Epithelial cell of prostate (primary cell): ENCODE results near the gene SNX11.

Experiments
- DNase-seq: peaks from one replicate; pipeline ENCODE4 v3.0.0-alpha.2; 2011; ENCODE audit warnings: low read depth, low spot score
- H3K27ac ChIP-seq: fragments of 450-650 bp; 2 replicates; pipeline ENCODE4 v1.5.1; 2017; ENCODE audit warnings: mild to moderate bottlenecking

The SNX11 gene

DNA sequence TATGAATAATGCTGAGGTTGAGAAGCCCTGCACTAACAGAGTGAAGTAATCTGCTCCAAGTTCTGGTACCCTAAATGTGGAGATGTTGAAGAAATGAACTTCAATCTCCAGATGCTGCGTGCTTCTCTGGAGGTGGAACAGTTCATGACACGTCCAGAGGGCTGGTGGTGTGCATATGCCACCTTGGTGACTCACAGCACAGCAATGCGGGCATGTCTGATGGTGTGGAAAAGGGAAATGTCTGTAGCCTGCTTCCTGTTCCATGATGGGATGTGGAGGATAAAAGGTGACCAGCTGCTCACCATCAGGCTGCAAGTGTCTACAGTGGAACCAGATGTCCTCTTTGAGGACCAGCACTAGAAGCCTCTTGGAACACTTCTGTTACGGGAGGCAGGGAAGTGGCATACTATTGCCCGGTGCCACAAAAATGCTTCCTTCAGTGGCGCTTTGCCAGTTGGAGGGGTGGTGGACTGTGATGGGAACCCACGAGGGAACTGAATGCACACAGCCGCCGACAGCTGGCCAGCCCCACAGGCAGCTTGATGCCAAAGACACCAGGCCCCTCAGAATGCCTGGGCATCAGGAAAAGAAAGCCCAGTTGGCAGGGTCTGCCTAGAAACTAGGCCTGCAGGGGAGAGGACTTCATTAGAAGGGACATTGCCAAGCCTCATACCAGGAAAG, 19.9 kb downstream of the SNX11 start:
- DNase-seq: peak; percentile 26

DNA sequence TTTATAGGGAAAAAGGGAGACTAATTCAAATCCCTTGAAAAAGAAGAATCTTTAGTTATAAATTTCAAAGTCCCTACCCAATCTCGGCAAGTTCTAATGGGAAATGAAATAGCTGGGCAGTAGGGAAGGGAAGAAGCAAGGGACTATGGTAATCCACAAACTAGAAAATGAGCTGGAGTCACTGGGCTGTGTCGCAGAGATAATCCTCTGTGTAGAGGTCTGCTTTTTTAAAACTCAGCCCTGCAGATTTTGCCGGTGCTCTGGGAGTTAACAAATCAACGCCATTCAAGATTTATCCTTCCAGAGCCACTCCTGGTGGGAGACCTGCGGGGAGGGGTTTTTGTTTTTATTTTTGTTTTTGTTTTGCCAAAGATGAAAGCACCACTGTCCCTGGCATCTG, 20.8 kb downstream of the SNX11 start:
- DNase-seq: no peak
- no peak overlapping the region for H3K27ac ChIP-seq

More for the DNA sequence above, 19.9 kb downstream of the SNX11 start:
- peak overlapping the region; percentile 47 for H3K27ac ChIP-seq

DNA sequence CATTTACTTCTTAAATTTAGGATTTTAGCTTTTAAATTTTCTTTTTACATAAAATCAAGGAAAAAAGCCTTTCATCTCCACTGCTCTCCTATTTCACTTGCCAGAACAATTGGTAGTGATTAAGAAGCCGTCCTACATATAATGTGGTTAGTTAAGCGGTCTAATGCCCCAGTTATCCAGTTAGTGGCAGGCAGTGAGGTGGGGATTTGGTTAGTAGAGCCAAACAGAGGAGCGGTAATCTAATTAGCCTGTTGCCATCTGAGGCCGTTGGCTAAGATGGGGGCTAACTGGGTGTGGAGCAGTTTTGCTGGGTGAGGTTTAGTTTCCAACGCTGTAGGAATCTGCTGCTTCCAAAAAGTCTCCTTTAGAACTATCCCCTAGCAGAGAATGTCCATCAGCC, 22.4 kb downstream of the SNX11 start:
- no peak overlapping the region for H3K27ac ChIP-seq

DNA sequence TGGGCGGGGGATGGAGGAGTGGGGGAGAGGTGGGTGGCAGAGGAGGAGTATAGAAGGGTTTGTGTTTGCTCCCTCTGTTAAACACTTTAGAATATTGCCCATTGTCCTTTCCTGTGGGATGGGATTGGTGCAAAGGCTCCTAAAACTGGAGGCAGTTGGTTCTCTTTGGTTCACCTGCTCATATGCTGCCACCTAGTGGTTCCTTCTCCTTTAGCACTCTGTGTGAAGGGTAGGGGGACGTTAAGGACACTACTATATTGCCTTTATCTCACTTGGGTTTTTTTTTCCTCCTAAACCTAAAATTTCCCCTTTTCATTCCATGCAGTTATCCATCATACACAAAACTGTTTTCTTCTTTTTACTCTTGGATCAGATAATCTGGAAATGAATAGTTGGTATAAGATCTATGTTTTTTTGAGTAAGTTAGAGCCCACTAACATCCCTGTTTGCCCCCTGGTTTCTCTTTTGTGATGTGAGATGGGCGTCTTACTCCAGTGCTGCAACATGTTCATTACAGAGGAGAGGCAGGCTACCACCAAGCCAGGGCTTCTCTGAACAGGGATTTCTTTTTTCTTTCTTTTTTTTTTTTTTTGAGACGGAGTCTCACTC, 23.8 kb downstream of the SNX11 start:
- H3K27ac ChIP-seq: no peak overlapping the region
- DNase-seq: no peak

More for the DNA sequence above, 22.4 kb downstream of the SNX11 start:
- no peak for DNase-seq

DNA sequence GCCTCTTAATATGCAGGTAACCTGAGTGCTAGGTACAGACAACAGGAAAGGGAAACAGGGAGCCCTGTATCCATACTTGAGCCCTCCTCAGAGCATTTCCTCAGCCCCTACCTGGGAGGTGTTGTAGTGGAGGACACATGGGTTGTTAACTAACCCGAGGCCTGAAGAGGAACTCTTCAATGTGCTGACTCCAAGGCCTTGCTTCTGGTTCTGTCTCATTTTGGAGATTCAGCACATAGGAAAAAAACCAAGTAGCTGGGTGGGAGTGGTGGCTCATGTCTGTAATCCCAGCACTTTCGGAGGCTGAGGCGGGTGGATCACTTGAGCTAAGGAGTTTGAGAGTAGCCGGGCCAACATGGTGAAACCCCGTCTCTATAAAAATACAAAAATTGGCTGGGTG, 24.8 kb downstream of the SNX11 start:
- DNase-seq: no peak

DNA sequence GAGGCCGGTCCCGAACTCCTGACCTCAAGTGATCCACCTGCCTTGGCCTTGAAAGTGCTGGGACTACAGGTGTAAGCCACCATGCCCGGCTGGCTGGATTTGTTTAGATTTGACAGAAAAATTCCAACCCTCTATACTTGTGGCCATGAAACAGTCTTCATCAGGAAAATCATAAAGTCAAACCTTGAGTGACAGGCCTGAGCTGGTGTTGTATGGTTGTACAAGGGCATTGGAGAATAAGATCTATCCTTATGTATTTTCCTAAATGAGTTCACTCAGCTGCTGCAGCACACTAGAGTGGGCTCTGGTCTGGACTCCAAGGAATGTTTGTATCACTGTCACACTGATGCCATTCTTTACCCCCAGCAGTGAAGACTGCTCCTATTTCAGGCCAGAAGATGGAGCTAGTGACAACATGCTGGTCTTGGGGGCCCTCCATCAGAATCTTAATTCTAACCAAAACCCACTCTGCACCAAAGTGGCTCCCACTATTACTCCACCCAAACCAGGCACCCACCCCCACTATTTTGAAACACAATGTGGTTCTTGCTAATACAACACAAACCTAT, 27.4 kb downstream of the SNX11 start:
- no peak overlapping the region for H3K27ac ChIP-seq
- no peak for DNase-seq

More for the DNA sequence above, 24.8 kb downstream of the SNX11 start:
- no peak overlapping the region for H3K27ac ChIP-seq

DNA sequence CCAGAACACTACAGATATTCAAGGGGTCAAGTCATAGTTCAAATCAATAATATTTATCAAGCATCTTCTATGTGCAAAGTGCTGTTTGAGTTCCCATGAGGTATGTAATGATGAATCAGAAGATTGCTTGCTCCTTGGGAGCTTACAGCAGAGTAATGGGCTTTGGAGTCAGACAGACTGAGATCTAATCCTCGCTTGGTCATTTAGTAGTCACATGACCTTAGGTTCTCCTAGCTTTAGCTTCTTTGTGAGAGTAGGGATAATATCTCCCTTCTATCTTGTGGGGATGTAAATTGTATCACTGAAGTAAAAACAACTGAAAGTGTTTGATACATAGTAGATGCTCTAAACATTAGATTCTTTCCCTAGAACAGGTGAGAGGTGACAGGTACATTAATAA, 30.1 kb downstream of the SNX11 start:
- H3K27ac ChIP-seq: no peak overlapping the region
- no peak for DNase-seq

DNA sequence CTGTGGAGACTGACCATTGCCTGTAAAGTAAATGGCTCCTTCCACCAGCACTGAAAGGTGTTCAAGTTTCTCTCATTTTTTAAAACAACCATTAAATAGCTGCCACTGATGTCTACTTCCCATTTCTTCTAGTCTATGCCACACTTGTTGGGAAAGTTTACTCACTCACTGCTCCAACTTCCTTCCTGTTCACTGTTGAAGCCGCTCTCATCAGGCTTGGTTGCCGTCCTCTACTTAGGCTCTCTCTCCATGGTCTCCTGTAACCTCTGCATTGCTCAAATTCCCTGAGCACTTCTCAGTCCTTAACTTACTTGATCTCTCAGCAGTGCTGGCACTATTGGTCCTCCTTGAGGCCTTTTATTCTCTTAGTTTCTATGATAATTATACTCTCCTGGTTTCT, 32.4 kb downstream of the SNX11 start:
- no peak overlapping the region for H3K27ac ChIP-seq
- DNase-seq: no peak

DNA sequence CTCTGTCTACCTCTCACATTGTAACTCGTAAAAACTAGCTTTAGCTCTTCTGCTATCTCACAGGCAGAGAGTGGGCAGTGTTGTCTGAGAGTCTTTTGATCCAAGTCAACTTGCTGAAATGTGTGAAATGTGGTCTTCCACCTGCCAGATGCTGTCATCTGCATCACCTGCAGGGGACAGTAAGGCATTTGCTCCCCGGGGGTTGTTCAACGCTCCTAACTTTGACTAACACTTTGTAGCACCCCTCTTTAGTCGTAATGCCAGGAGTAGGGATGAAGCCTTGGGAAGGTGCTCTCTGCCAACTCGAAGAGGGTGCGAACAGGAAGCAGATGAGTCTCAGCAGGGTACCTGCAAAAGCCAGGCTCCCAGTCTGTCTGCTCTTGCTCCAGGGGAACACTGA, 36.1 kb downstream of the SNX11 start:
- DNase-seq: no peak

DNA sequence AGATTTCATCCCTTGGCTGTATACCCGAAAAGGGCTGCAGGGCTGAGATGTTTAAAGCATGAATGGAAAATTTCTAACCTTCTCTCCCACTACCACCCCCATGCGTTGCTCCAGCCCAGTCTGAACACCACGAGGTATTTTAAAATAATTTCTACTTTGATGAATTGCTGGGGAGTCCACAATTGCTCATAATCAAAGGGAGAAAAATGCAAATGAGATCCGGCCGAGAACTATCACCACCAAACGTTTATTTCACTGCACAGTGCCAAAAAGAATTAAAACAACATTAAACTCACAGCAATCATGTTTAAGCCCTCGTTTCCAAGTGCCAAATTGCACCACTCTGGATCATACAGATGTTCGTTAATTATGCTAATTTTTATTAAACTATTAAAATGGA, 36.7 kb downstream of the SNX11 start:
- DNase-seq: no peak
- H3K27ac ChIP-seq: no peak overlapping the region

More for the DNA sequence above, 36.1 kb downstream of the SNX11 start:
- no peak overlapping the region for H3K27ac ChIP-seq

DNA sequence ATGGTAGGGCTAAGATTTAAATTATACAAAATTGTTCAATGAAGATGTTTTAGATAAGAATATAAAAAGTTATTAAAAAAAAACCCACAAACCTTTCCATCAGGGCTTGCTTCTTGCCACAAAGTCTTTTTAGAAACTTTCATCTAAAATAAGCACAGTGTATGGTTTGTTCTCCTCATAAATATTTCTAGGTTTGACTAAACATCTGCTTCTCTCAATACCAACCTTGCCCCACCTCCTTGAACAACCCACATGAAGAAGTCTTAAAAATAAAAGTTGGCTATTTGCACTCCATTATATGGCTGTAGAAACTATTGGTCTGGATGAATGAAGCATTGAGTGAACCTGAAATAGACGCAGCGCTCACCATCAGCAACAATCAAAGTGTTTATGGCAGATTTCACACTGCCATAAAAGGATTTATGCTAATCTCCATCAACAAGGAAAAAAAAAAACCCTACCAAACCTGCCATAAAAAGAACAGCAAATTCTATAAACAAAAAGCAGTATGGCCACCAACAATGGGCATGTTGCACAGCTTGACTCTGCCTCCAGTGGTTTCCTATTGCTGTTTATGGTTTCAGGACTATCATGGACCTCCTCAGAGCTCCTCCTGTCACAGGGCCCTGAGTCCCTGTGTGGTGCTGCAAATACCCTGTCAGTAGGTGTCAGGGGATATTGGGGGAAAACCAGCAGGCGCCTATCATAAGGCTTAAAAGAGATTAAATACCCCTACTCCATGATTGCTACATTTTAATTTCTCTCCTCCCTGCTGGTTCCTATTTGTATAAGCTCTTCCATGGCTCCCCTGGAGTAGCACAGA, 37.6 kb downstream of the SNX11 start:
- H3K27ac ChIP-seq: no peak overlapping the region
- no peak for DNase-seq

DNA sequence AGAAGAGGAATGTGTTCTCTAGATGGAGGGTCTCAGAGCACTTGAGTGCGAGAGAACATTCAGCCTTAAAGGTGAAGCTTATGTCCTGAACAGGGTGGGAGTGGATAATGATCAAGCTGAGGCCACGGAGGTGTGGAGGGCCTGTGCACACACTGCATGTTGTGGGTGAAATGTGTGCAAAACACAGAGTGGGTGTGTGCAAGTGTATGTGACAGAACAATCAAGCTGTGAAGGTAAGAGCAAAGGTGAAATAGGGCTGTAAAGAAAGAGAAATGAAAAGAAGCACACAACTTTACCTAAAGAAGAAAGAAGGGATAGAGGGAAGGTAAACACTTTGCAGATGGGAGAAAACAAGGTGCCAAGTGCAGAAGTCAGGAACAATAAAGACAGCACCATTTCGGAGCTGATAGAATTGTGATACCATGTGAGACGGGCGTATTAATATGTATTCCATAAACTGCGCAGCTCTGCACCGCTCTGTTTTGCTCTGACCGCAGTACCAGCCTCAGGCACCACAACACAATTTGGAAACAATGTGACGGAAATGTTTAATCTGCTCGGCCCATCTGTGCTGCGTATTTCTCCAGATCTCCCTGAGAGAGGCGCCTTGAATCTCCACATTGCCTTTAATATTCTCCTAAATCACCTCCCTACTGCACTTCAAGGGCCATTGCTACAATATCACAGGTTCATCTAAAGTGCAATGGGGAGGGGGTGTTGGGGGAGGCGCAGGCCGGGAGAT, 40.6 kb downstream of the SNX11 start:
- DNase-seq: no peak
- H3K27ac ChIP-seq: no peak overlapping the region

DNA sequence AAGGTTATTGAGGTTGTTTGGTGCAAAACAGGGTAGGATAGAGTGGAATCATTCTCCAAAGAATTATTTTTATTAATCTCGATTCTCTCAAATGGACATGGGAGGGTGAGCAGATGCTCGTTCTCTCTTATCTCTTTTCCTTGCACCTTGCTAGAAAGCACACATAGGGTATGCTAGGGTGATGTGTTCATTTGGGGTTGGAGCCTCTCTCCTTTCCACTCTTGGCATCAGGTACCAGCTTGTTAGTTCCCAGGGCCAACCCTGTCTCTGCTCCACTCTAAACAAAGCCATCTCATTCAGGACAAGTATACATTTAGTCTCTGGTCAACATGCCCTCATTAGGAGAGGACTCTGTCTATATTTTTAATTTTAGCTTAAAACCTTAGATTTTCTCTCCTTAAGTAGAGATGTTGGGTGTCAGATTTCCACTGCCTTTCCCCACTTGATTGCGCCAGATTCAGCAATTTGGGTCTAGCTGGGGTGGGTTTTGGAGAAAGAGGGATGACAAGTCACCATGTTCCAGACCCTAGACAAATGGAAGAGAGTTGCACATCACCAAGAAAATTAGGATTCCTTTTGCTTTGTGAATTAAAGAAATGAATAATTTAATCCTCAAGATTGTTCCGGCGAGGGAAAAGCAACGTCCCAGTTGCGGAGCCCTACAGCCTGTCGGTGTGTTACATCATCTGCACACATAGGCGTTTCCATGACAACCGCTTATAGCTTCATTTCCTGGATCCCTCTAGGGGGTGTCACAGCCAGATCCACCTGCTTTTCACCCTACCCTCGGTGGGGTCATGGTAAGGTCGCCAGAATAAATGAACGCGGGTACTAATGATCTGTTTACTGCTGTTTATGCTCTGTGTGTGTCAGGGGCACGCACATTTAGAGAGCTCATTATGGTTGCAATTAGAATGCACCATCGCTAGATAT, 41.6 kb downstream of the SNX11 start:
- DNase-seq: no peak
- no peak overlapping the region for H3K27ac ChIP-seq

DNA sequence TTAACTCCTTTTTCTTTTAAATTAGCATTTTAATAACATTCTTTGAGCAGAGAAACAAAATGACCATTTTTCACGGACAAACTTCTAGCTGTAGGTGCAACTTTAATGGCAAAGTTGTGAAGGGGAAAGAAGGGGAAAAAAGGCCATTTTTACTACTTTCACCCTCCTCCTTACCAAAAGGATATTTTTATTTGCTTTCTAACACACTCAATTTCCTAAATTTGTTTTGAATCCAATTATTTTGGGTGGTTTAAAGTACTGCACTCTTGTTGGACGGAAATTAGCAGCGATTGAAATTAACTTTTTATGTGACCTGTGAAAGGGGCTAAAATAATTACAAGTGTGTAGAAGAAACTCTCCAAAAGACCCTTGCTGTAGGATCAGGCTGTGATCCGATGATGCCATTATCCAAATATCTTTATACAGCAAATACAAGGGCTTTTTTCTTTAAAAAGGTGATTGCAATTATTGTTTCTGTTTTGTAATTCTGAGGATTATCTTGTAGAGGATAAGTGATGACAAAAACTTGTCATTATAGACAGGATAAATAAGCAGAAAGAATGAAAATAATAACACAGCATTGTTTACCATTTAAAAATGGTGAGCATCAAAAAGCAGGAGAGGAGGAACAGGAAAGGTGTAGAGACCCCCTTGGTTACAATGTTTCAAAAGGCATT, 42.4 kb downstream of the SNX11 start:
- no peak for DNase-seq
- H3K27ac ChIP-seq: no peak overlapping the region

DNA sequence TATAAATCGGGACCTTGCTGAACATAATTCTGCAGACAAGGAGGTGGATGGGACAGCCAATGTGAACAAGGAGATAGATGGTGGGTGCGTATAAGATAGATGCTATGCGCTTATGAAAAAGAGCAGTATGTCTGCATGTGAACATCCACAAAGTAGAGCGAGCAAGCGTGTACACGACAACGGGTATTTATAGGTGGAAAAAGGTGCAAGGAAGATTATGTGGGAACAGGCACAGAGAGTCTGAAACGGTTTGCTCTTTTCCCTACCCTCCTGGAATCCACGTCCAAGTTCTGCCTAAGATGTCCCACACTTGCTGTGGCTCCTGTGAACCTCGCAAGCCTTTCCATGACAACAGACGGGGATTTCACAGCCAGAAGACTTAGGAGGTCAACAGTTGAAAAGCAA, 43.0 kb downstream of the SNX11 start:
- no peak for DNase-seq
- H3K27ac ChIP-seq: no peak overlapping the region

DNA sequence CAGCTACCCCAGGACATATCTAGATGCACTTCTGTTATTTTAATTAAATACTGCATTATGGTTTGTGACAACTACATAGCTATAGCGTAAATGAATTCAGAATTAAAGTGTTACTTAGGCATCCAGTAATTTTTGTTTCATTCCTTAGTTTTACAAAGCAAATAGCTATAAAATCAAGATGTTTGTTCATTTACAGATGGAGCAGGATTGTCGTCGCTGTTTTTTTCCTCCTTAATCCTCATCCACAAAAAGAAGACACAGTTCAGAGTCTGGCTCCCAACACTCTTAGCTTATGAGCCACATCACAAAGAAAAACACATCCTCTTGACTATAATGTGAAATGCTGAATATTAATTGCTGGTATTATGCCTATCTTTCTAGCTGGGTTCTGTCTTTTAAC, 43.7 kb downstream of the SNX11 start:
- H3K27ac ChIP-seq: no peak overlapping the region
- DNase-seq: no peak

DNA sequence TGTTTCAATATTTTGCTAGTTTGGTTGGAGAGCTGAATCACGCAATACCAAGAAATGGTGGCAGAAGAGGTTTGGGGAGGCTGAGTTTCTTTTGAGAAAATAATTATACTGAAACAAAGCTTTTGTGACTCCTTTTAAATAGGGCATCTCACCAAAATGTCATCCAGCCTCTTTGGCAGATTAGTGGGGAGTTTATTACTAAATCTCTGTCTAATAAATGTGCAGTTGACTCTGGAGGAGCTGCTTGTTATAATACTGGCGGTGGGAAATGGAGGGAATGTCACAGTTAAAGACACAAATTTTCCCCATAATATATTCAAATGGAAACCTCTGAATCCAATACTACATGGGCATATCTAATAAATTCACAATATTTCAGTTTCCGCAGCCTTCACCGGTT, 44.7 kb downstream of the SNX11 start:
- DNase-seq: no peak
- H3K27ac ChIP-seq: no peak overlapping the region

DNA sequence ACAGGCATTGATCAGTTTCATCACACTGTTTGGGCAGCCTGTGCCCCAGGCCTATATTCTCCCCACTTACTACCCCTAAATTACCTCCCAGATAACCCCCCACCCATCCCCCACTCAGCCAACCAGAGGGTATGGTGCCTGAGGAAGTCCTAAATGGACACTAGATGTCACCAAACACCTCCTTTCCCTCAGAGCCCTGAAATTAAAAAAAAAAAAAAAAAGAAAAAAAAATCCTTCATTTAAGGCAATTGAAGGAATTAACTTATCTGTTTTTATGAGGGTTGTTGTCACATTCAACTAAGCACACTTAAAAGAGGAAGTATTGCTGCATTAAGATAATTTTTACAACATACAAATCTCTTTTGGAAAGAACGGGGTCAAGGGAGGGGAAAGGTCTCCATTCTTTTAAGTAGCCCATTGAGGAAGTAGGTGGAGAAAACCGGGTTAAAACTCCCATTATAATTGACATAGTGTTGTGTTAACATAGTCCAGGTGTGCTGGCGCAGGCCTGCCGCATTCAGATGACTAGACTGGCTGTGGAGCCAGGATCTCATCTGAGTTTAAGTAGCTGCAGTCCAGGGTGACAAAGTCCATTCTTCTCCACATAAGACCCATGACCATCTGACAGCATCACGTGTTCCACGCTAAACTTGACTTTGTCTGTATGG, 46.3 kb downstream of the SNX11 start:
- H3K27ac ChIP-seq: no peak overlapping the region
- DNase-seq: no peak
